Activated B cell treated with CpG ODN at 0.5 μM for 24 hours (primary cell): Measurements from ENCODE around the gene ZNF547. TPM values are rescaled to one million over a fixed set of nuclear protein-coding genes. Genes with fewer than 3 reads are reported as not detected.
A peak's percentile ranks its signal among the peaks of the same experiment; 100 is the strongest.

ENCODE experiments used
- ATAC-seq: fragments of 200-7000 bp; cut with Tn5 transposase; one replicate; pipeline ENCODE4 v1.10.0; 2021; ENCODE audit warnings: low read depth, mild to moderate bottlenecking, moderate library complexity
- CTCF ChIA-PET: fragments of 350-600 bp; sonication (Branson Sonifier 250); formaldehyde crosslinking; loops from one replicate; lab custom pipeline; 2021; ENCODE audit warnings: antibody characterized with exemption; lab: Charles Lee
- POLR2A ChIA-PET: fragments of 350-600 bp; sonication (Branson Sonifier 250); formaldehyde crosslinking; loops from one replicate; lab custom pipeline; 2021; ENCODE audit warnings: antibody characterized with exemption; lab: Charles Lee
- DNase-seq: peaks from one replicate; pipeline ENCODE4 v3.0.0; 2022
- H3K27ac Mint-ChIP-seq: one replicate; pipeline ENCODE4 v1.8.0; 2020; ENCODE audit warnings: mixed read lengths
- H3K27me3 Mint-ChIP-seq: one replicate; pipeline ENCODE4 v1.8.0; 2021; ENCODE audit warnings: mixed read lengths
- H3K36me3 Mint-ChIP-seq: one replicate; pipeline ENCODE4 v1.8.0; 2021; ENCODE audit warnings: low read depth, mixed read lengths
- H3K4me1 Mint-ChIP-seq: one replicate; pipeline ENCODE4 v1.8.0; 2021; ENCODE audit warnings: mixed read lengths
- H3K4me3 Mint-ChIP-seq: one replicate; pipeline ENCODE4 v1.8.0; 2020; ENCODE audit warnings: mild to moderate bottlenecking, mixed read lengths
- H3K9me3 Mint-ChIP-seq: one replicate; pipeline ENCODE4 v1.8.0; 2020; ENCODE audit warnings: mixed read lengths
- intact Hi-C: fragments of 100-400 bp; cut with micrococcal nuclease; formaldehyde crosslinking; loops from one replicate; pipeline ENCODE4 v1.15.1; 2024
- total RNA-seq: library from RNA; stranded (reverse); gene quantifications from 2 replicates; pipeline ENCODE4 v1.2.3, GENCODE V29; 2022
- TF ChIP-seq, protein P1 (sequence below): fragments of 200-600 bp; IDR thresholded peaks from one replicate; pipeline ENCODE4 v1.8.0; 2022; ENCODE audit warnings: antibody characterized with exemption, mild to moderate bottlenecking

ZNF547 gene
- total RNA-seq, 1 donor from 2014 or later, result 6.3 TPM

DNA sequence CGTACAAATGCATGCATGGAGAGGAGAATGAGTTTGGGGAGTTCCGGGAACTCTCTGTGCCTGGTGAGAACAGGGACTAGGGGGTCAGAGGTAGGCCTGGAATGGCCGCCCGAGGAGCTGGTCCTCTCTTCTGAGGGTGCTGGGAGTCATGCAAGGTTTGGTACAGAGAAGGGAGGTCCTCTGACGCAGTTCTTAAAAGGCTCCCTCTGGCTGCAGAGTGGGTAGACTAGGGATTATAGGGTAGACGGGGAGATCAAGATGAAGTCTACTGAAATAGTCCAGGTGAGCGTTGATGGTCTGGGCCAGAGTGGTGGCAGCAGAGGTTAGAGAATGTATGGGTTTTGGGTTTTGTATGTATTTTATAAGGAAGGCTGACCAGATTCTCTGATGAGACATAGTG, 11.5 kb upstream of the ZNF547 start:
- Mint-ChIP-seq H3K4me1 (peaks cover 33% of the 10 kb centered on the region), H3K27ac (peak overlapping the region; percentile 78), H3K4me3 (peak overlapping the region; percentile 94), H3K9me3 (peaks cover 18% of the 10 kb centered on the region), H3K27me3 (peaks cover 2% of the 10 kb centered on the region), H3K36me3 (peaks cover 59% of the 10 kb centered on the region)
- ChIA-PET POLR2A (interaction anchor here (1.3 kb wide), 1 partner anchor 11 kb away, joined by 4 read pairs; the partner anchor contains the start of genes TRAPPC2B and ZNF547), CTCF (no interaction called here)
- ATAC-seq (no peak), DNase-seq (no peak)
- TF ChIP-seq, protein P1, sequence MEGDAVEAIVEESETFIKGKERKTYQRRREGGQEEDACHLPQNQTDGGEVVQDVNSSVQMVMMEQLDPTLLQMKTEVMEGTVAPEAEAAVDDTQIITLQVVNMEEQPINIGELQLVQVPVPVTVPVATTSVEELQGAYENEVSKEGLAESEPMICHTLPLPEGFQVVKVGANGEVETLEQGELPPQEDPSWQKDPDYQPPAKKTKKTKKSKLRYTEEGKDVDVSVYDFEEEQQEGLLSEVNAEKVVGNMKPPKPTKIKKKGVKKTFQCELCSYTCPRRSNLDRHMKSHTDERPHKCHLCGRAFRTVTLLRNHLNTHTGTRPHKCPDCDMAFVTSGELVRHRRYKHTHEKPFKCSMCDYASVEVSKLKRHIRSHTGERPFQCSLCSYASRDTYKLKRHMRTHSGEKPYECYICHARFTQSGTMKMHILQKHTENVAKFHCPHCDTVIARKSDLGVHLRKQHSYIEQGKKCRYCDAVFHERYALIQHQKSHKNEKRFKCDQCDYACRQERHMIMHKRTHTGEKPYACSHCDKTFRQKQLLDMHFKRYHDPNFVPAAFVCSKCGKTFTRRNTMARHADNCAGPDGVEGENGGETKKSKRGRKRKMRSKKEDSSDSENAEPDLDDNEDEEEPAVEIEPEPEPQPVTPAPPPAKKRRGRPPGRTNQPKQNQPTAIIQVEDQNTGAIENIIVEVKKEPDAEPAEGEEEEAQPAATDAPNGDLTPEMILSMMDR, result no peak
- intact Hi-C loops, result loop anchor here (1.0 to 5.0 kb wide), 5 partner anchors 11 to 112 kb away; partner anchors contain the start of genes TRAPPC2B, ZNF460, ZNF543 and ZNF547

DNA sequence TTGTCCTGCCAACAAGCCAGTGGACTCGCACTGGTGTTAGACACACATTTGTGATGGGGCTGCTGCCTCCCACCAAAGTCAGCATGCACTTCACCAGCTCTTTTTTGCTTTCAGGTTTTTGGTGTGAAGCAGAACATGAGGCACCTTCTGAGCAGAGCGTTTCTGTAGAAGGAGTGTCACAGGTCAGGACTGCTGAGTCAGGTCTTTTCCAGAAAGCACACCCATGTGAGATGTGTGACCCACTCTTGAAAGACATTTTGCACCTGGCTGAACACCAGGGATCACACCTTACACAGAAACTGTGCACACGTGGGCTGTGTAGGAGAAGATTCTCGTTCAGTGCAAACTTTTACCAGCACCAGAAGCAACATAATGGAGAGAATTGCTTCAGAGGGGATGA, 7.4 kb upstream of the ZNF547 start:
- ATAC-seq (no peak), DNase-seq (no peak)
- POLR2A ChIA-PET, result no interaction called here
- TF ChIP-seq, protein P1, result no peak
- Mint-ChIP-seq H3K4me1 (peaks cover 27% of the 10 kb centered on the region), H3K27ac (no peak overlapping the region), H3K36me3 (peaks cover 87% of the 10 kb centered on the region), H3K4me3 (no peak overlapping the region), H3K27me3 (no peaks in the 10 kb centered on the region), H3K9me3 (peaks cover 23% of the 10 kb centered on the region)
- intact Hi-C loops, result no loop called here
- CTCF ChIA-PET, result no interaction called here

DNA sequence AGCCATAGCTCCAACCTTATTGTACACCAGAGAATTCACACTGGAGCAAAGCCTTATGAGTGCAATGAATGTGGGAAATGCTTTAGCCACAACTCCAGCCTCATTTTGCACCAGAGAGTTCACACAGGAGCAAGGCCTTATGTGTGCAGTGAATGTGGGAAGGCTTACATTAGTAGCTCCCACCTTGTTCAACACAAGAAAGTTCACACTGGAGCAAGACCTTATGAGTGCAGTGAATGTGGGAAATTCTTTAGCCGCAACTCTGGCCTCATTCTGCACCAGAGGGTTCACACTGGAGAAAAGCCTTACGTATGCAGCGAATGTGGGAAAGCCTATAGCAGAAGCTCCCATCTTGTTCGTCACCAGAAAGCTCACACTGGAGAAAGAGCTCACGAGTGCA, 5.9 kb upstream of the ZNF547 start:
- no peak for DNase-seq
- Mint-ChIP-seq H3K27ac (no peak overlapping the region), H3K27me3 (no peaks in the 10 kb centered on the region), H3K4me3 (no peak overlapping the region), H3K9me3 (peaks cover 26% of the 10 kb centered on the region), H3K36me3 (peaks cover 74% of the 10 kb centered on the region), H3K4me1 (peaks cover 12% of the 10 kb centered on the region)
- no peak for ATAC-seq
- intact Hi-C loops, result no loop called here
- ChIA-PET CTCF (no interaction called here), POLR2A (interaction anchor here (0.8 to 1.4 kb wide), 2 partner anchors 32 to 37 kb away, joined by 5 to 6 read pairs; partner anchors contain the start of genes ZNF543 and ZNF548)
- TF ChIP-seq, protein P1, result no peak

DNA sequence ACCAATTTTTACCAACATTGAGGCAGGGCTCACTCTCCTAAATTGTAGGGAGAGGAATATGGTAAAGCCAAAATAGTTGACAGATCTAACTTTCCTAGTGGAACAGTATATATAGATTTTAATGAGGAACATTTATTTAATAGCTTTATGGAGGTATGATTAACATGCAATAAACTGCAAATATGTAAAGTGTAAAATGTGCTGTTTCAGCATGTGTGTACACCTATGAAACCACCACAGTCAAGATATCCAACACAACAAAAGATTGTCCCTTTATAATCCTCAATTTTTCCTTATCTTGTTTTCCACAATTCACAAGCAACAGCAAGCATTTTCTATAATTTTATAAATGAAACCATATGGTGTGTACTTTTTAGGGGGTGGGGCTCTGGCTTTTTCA, 4.1 kb upstream of the ZNF547 start:
- Mint-ChIP-seq H3K27me3 (no peaks in the 10 kb centered on the region), H3K9me3 (peaks cover 19% of the 10 kb centered on the region), H3K4me3 (no peak overlapping the region), H3K4me1 (peaks cover 16% of the 10 kb centered on the region), H3K36me3 (peaks cover 66% of the 10 kb centered on the region), H3K27ac (no peak overlapping the region)
- DNase-seq, result no peak
- ChIA-PET CTCF (no interaction called here), POLR2A (no interaction called here)
- intact Hi-C loops, result no loop called here
- TF ChIP-seq, protein P1, result no peak
- no peak for ATAC-seq

DNA sequence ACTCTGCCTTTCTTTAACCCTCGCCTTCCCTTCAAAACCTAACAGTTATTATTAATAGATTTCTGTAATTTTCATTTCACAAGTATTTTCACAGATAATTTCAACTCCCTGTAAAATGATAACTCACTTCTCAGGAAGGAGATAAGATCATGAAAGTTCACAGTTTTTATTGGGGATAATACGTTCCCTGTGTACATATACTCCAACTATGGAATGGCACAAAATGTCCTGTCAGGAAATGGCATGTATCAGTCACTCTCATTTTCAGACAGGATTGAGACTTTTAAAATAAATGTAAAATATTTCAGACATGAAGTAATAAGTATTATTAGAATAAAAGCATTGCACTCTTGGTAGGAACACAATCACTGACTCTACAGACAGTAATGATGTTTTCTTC, 932 bp upstream of the ZNF547 start:
- TF ChIP-seq, protein P1, result no peak
- H3K27ac Mint-ChIP-seq, result peak overlapping the region; percentile 95

More for the DNA sequence above, 932 bp upstream of the ZNF547 start:
- intact Hi-C loops, result loop anchor here (2.0 to 10.0 kb wide), 2 partner anchors 72 to 168 kb away; partner anchors contain the start of genes ZNF264 and ZNF749
- CTCF ChIA-PET, result no interaction called here
- POLR2A ChIA-PET, result interaction anchor here (0.6 to 1.9 kb wide), 7 partner anchors 12 to 856 kb away, joined by 3 to 22 read pairs (median 6); partner anchors contain the start of genes ZNF304, ZNF416, ZNF548 and ZNF805
- Mint-ChIP-seq H3K27me3 (no peaks in the 10 kb centered on the region), H3K4me3 (peak overlapping the region; percentile 92), H3K36me3 (peaks cover 43% of the 10 kb centered on the region), H3K4me1 (peaks cover 17% of the 10 kb centered on the region), H3K9me3 (peaks cover 8% of the 10 kb centered on the region)
- ATAC-seq (no peak), DNase-seq (no peak)
